CD14-positive monocyte (primary cell): ENCODE measurements around the gene SHLD1. TPM values are rescaled to one million over a fixed set of nuclear protein-coding genes. Genes with fewer than 3 reads are reported as not detected.

Experiments
- DNase-seq, 3 donors: peaks; one replicate each; pipeline ENCODE4 v3.0.0-alpha.2; 2011 to 2022
- H2AFZ ChIP-seq: 2 replicates; pipeline ENCODE4 v1.6.0; 2012; ENCODE audit warnings: mild to moderate bottlenecking, low read depth, low read length, inconsistent platforms; ENCODE audit not compliant: insufficient read depth, poor library complexity, severe bottlenecking
- H3K27ac ChIP-seq, 2 donors: 1 replicate in 1 of 2; 2 replicates in 1 of 2; pipeline ENCODE4 v1.5.1; 2012 to 2013; ENCODE audit warnings: low read length in 2 of 2, control low read depth in 1 of 2, inconsistent platforms in 1 of 2, low read depth in 1 of 2, mild to moderate bottlenecking in 1 of 2
- H3K27me3 ChIP-seq, 2 donors: one replicate each; pipeline versions ENCODE4 v1.6.0 to v1.6.1; 2011 to 2013; ENCODE audit warnings: low read length in 2 of 2; ENCODE audit not compliant: control insufficient read depth in 2 of 2, insufficient read depth in 2 of 2
- H3K36me3 ChIP-seq, 2 donors: replicated peaks in 1 of 2; 1 replicate in 1 of 2; 2 replicates in 1 of 2; pipeline versions ENCODE4 v1.5.1 to v1.6.1; 2012 to 2013; ENCODE audit warnings: low read length in 2 of 2, control low read depth in 1 of 2, inconsistent platforms in 1 of 2, mild to moderate bottlenecking in 1 of 2; ENCODE audit not compliant: insufficient read depth in 2 of 2, control insufficient read depth in 1 of 2
- H3K4me1 ChIP-seq, 2 donors: 1 replicate in 1 of 2; 2 replicates in 1 of 2; pipeline versions ENCODE4 v1.5.1 to v1.6.1; 2012 to 2013; ENCODE audit warnings: low read length in 2 of 2, control low read depth in 1 of 2, inconsistent platforms in 1 of 2, mild to moderate bottlenecking in 1 of 2, moderate library complexity in 1 of 2; ENCODE audit not compliant: insufficient read depth in 2 of 2, control insufficient read depth in 1 of 2
- H3K4me2 ChIP-seq: replicated peaks from 2 replicates; pipeline ENCODE3; 2012; ENCODE audit warnings: low read length, moderate library complexity, mild to moderate bottlenecking; ENCODE audit not compliant: poor library complexity, severe bottlenecking; ENCODE audit errors: extremely low read depth
- H3K4me3 ChIP-seq, 3 experiments: fragments of 200-600 bp in 1 of 3; sonication (generic) in 1 of 3; replicated peaks in 1 of 3; 1 replicate in 2 of 3; 2 replicates in 1 of 3; pipeline ENCODE4 v1.5.1; 2011 to 2013; ENCODE audit warnings: low read length in 3 of 3, mild to moderate bottlenecking in 3 of 3, control low read depth in 2 of 3, low read depth in 2 of 3, inconsistent platforms in 1 of 3, moderate library complexity in 1 of 3
- H3K79me2 ChIP-seq: 2 replicates; pipeline ENCODE4 v1.6.0; 2012; ENCODE audit warnings: mild to moderate bottlenecking, control low read depth, inconsistent platforms, low read length, moderate library complexity; ENCODE audit not compliant: insufficient read depth
- H3K9ac ChIP-seq: 2 replicates; pipeline ENCODE4 v1.6.0; 2017; ENCODE audit warnings: low read length, mild to moderate bottlenecking; ENCODE audit not compliant: insufficient read depth, poor library complexity, severe bottlenecking
- H3K9me3 ChIP-seq, 2 donors: replicated peaks in 1 of 2; 1 replicate in 1 of 2; 2 replicates in 1 of 2; pipeline versions ENCODE4 v1.5.1 to v1.6.1; 2012 to 2013; ENCODE audit warnings: low read length in 2 of 2, control low read depth in 1 of 2; ENCODE audit not compliant: control insufficient read depth in 1 of 2, insufficient read depth in 1 of 2
- H4K20me1 ChIP-seq: 2 replicates; pipeline ENCODE4 v1.6.0; 2012; ENCODE audit warnings: mild to moderate bottlenecking, low read length, control low read depth, moderate library complexity; ENCODE audit not compliant: insufficient read depth
- H3K27ac Mint-ChIP-seq, 7 donors: one replicate each; pipeline ENCODE4 v1.8.0; 2020; ENCODE audit warnings: mild to moderate bottlenecking in 7 of 7, mixed read lengths in 7 of 7, moderate library complexity in 6 of 7, inconsistent platforms in 2 of 7
- H3K27me3 Mint-ChIP-seq, 3 donors: one replicate each; pipeline ENCODE4 v1.8.0; 2021 to 2022; ENCODE audit warnings: low read depth in 3 of 3, mild to moderate bottlenecking in 3 of 3, mixed read lengths in 3 of 3, moderate library complexity in 3 of 3, inconsistent platforms in 1 of 3
- H3K36me3 Mint-ChIP-seq, 2 donors: one replicate each; pipeline ENCODE4 v1.8.0; 2020; ENCODE audit warnings: mixed read lengths in 2 of 2, inconsistent platforms in 1 of 2, mild to moderate bottlenecking in 1 of 2
- H3K4me1 Mint-ChIP-seq: one replicate; pipeline ENCODE4 v1.8.0; 2020; ENCODE audit warnings: mild to moderate bottlenecking, mixed read lengths
- H3K4me3 Mint-ChIP-seq, 2 donors: one replicate each; pipeline ENCODE4 v1.8.0; 2020; ENCODE audit warnings: mild to moderate bottlenecking in 2 of 2, mixed read lengths in 2 of 2, moderate library complexity in 1 of 2
- H3K9me3 Mint-ChIP-seq, 7 donors: one replicate each; pipeline ENCODE4 v1.8.0; 2020 to 2022; ENCODE audit warnings: mixed read lengths in 7 of 7, mild to moderate bottlenecking in 6 of 7, moderate library complexity in 6 of 7, inconsistent platforms in 2 of 7
- CTCF ChIP-seq: fragments of 200-600 bp; IDR thresholded peaks from one replicate; pipeline ENCODE4 v1.8.0; 2022; ENCODE audit warnings: antibody characterized with exemption, mild to moderate bottlenecking
- WGBS: methylation state at CpG from one replicate; pipeline ENCODE4 v1.1.5; 2013; ENCODE audit warnings: missing lambda C conversion rate; ENCODE audit not compliant: insufficient coverage; 5-methylcytosine and 5-hydroxymethylcytosine counted together
- intact Hi-C, 2 donors: fragments of 100-400 bp; cut with micrococcal nuclease; formaldehyde crosslinking; loops; one replicate each; pipeline versions ENCODE4 v1.15.0 to v1.15.1; 2023
- polyA plus RNA-seq, 3 donors: library from polyadenylated mRNA; depleted of rRNA in 1 of 3; unstranded in 2 of 3; stranded (reverse) in 1 of 3; fragments of 300-500 nt in 2 of 3; fragments of >200 nt in 1 of 3; fragmentation: Illumina TruSeq in 2 of 3; gene quantifications; 1 replicate in 2 of 3; 2 replicates in 1 of 3; pipeline ENCODE4 v1.2.3, GENCODE V29; 2012 to 2021

SHLD1 gene
- polyA plus RNA-seq, 3 donors: 8.3 to 12.7 (median 11.5) TPM

- no peaks in the 10 kb centered on the region for H3K79me2 ChIP-seq
- no peak for TF ChIP-seq CTCF
- no peak overlapping the region for H3K27ac Mint-ChIP-seq
- peaks cover 0 to 2% of the 10 kb centered on the region in 2 donors for H3K36me3 ChIP-seq
- H3K9me3 Mint-ChIP-seq: no peaks in the 10 kb centered on the region
- no peak overlapping the region for H3K4me3 ChIP-seq
- no peaks in the 10 kb centered on the region for H3K9me3 ChIP-seq
- WGBS: no CpG with 5 or more reads among the region's 1 CpG
- no peak overlapping the region for H3K4me3 Mint-ChIP-seq
- no peak overlapping the region for H3K27ac ChIP-seq
- no peaks in the 10 kb centered on the region for H3K27me3 ChIP-seq
- H3K9ac ChIP-seq: no peak overlapping the region
- no peaks in the 10 kb centered on the region for H4K20me1 ChIP-seq
- peaks cover 7% of the 10 kb centered on the region in 2 donors for H3K4me1 ChIP-seq
- peaks cover 0 to 2% (median 0%) of the 10 kb centered on the region in 3 donors for H3K27me3 Mint-ChIP-seq
- intact Hi-C loops: no loop called here
- no peak for DNase-seq
- no peak overlapping the region for H3K4me2 ChIP-seq
- H3K4me1 Mint-ChIP-seq: peaks cover 10% of the 10 kb centered on the region
- peaks cover 8 to 20% of the 10 kb centered on the region in 2 donors for H3K36me3 Mint-ChIP-seq
- no peak overlapping the region for H2AFZ ChIP-seq
These were observed 77.7 kb downstream of the SHLD1 start for GRCh38 chr20:5827861-5828260.

GRCh38 chr20:5829241-5829809 lies 79.1 kb downstream of the SHLD1 start:
- TF ChIP-seq CTCF: no peak
- WGBS: no CpG with 5 or more reads among the region's 3 CpGs
- H3K4me1 Mint-ChIP-seq: no peaks in the 10 kb centered on the region
- no peaks in the 10 kb centered on the region for H4K20me1 ChIP-seq
- H3K4me2 ChIP-seq: no peak overlapping the region
- DNase-seq: no peak
- no peaks in the 10 kb centered on the region for H3K9me3 Mint-ChIP-seq
- intact Hi-C loops: no loop called here
- H3K9ac ChIP-seq: no peak overlapping the region
- H3K4me1 ChIP-seq: no peaks in the 10 kb centered on the region
- no peak overlapping the region for H2AFZ ChIP-seq
- H3K9me3 ChIP-seq: no peaks in the 10 kb centered on the region
- H3K4me3 ChIP-seq: no peak overlapping the region
- H3K36me3 ChIP-seq: peaks cover 0 to 2% of the 10 kb centered on the region in 2 donors
- no peak overlapping the region for H3K27ac Mint-ChIP-seq
- peaks cover 0 to 2% (median 0%) of the 10 kb centered on the region in 3 donors for H3K27me3 Mint-ChIP-seq
- no peak overlapping the region for H3K27ac ChIP-seq
- peaks cover 2 to 14% of the 10 kb centered on the region in 2 donors for H3K36me3 Mint-ChIP-seq
- H3K27me3 ChIP-seq: no peaks in the 10 kb centered on the region
- H3K4me3 Mint-ChIP-seq: no peak overlapping the region
- no peaks in the 10 kb centered on the region for H3K79me2 ChIP-seq
